CD4-positive, alpha-beta T cell (primary cell): ENCODE data around the gene UCHL1. TPM values are rescaled to one million over a fixed set of nuclear protein-coding genes. Genes with fewer than 3 reads are reported as not detected.

Experiments
- ATAC-seq: fragments of 200-7000 bp; cut with Tn5 transposase; one replicate; pipeline ENCODE4 v1.10.0; 2022; ENCODE audit warnings: mild to moderate bottlenecking; ENCODE audit not compliant: poor library complexity
- CTCF ChIA-PET: fragments of 350-600 bp; sonication (Branson Sonifier 250); formaldehyde crosslinking; loops from one replicate; lab custom pipeline; 2021; ENCODE audit warnings: antibody characterized with exemption, inconsistent platforms; lab: Charles Lee
- POLR2A ChIA-PET: fragments of 350-600 bp; sonication (Branson Sonifier 250); formaldehyde crosslinking; loops from one replicate; lab custom pipeline; 2021; ENCODE audit warnings: antibody characterized with exemption, inconsistent platforms; lab: Charles Lee
- DNase-seq, 14 experiments: peaks; one replicate each; pipeline ENCODE4 v3.0.0-alpha.2; 2013 to 2020; ENCODE audit warnings: mixed read lengths in 2 of 14
- H3K27ac ChIP-seq, 2 donors: one replicate each; pipeline versions ENCODE4 v1.5.1 to v1.7.0; 2013; ENCODE audit warnings: low read length in 2 of 2, low read depth in 1 of 2, mild to moderate bottlenecking in 1 of 2
- H3K27me3 ChIP-seq, 2 experiments: 1 replicate in 1 of 2; 2 replicates in 1 of 2; pipeline versions ENCODE4 v1.6.1 to v1.7.0; 2013; ENCODE audit warnings: low read length in 2 of 2, control low read depth in 1 of 2, mild to moderate bottlenecking in 1 of 2, moderate library complexity in 1 of 2; ENCODE audit not compliant: insufficient read depth in 2 of 2, control insufficient read depth in 1 of 2
- H3K36me3 ChIP-seq: one replicate; pipeline ENCODE4 v1.6.1; 2013; ENCODE audit warnings: low read length, control low read depth; ENCODE audit not compliant: insufficient read depth
- H3K4me1 ChIP-seq: one replicate; pipeline ENCODE4 v1.6.1; 2013; ENCODE audit warnings: low read length, control low read depth; ENCODE audit not compliant: insufficient read depth
- H3K4me3 ChIP-seq: one replicate; pipeline ENCODE4 v1.5.1; 2013; ENCODE audit warnings: mild to moderate bottlenecking, low read length, moderate library complexity
- H3K9me3 ChIP-seq, 2 experiments: 1 replicate in 1 of 2; 2 replicates in 1 of 2; pipeline versions ENCODE4 v1.6.1 to v1.7.0; 2013; ENCODE audit warnings: low read length in 2 of 2, mild to moderate bottlenecking in 2 of 2, control low read depth in 1 of 2, moderate library complexity in 1 of 2; ENCODE audit not compliant: control insufficient read depth in 1 of 2, insufficient read depth in 1 of 2
- H3K27ac Mint-ChIP-seq: one replicate; pipeline ENCODE4 v1.8.0; 2020; ENCODE audit warnings: mixed read lengths
- H3K27me3 Mint-ChIP-seq: one replicate; pipeline ENCODE4 v1.8.0; 2021; ENCODE audit warnings: mixed read lengths
- H3K36me3 Mint-ChIP-seq: one replicate; pipeline ENCODE4 v1.8.0; 2021; ENCODE audit warnings: low read depth, mixed read lengths
- H3K4me1 Mint-ChIP-seq: one replicate; pipeline ENCODE4 v1.8.0; 2021; ENCODE audit warnings: low read depth, mixed read lengths
- H3K4me3 Mint-ChIP-seq: one replicate; pipeline ENCODE4 v1.8.0; 2020; ENCODE audit warnings: mild to moderate bottlenecking, mixed read lengths
- H3K9me3 Mint-ChIP-seq: one replicate; pipeline ENCODE4 v1.8.0; 2020; ENCODE audit warnings: mixed read lengths
- intact Hi-C, 2 experiments: fragments of 100-400 bp; cut with DNase I in 1 of 2; cut with micrococcal nuclease in 1 of 2; formaldehyde crosslinking; loops; one replicate each; pipeline versions ENCODE4 v1.15.1 to v1.9.0; 2023 to 2025; cut with DNase I, micrococcal nuclease
- total RNA-seq, 174 experiments: library from RNA in 2 of 174; stranded (reverse) in 2 of 174; gene quantifications; one replicate each; pipeline ENCODE4 v1.2.3 and lab custom pipeline; 2021 to 2026
- TF ChIP-seq, protein P1 (sequence below): fragments of 200-600 bp; IDR thresholded peaks from one replicate; pipeline ENCODE4 v1.8.0; 2022; ENCODE audit warnings: antibody characterized with exemption, mild to moderate bottlenecking

Gene UCHL1
- total RNA-seq, 2 experiments from 2014 or later = not detected

DNA sequence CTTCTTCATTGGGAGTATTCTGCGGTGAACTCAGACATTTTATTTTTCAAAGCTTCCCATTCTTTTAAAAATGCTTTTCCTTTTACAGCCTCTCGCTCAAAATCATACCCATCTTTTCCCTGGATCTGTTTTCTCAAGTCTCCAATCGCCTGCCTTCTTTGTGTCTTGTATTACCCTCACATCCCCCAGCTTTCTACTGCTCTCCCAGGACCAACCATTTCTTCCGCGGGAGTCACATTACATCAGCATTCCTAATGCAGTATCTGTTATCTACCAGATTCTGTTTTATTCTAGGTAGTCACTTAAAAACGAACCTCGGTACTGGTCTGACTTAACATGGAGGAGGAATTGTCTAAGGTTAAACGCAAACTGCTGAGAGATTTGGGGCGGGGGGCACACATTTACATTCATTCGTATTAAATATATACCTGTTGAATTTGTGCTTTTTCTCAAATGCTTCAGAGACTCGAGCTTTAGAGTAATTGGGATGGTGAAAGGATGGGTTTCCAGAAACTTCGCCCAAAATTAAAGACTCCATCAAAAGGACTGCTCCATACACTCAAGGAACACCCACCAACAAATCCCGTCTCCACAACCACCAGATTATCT is 493 bp upstream of the UCHL1 start:
- peaks cover 69% of the 10 kb centered on the region for H3K27me3 Mint-ChIP-seq
- Histone ChIP-seq H3K27me3 (peaks cover 21 to 60% of the 10 kb centered on the region in 2 experiments), H3K36me3 (no peaks in the 10 kb centered on the region), H3K9me3 (peaks cover 0 to 8% of the 10 kb centered on the region in 2 experiments), H3K27ac (no peak overlapping the region), H3K4me3 (no peak overlapping the region), H3K4me1 (peaks cover 11% of the 10 kb centered on the region)
- POLR2A ChIA-PET = no interaction called here
- CTCF ChIA-PET = no interaction called here
- TF ChIP-seq, protein P1, sequence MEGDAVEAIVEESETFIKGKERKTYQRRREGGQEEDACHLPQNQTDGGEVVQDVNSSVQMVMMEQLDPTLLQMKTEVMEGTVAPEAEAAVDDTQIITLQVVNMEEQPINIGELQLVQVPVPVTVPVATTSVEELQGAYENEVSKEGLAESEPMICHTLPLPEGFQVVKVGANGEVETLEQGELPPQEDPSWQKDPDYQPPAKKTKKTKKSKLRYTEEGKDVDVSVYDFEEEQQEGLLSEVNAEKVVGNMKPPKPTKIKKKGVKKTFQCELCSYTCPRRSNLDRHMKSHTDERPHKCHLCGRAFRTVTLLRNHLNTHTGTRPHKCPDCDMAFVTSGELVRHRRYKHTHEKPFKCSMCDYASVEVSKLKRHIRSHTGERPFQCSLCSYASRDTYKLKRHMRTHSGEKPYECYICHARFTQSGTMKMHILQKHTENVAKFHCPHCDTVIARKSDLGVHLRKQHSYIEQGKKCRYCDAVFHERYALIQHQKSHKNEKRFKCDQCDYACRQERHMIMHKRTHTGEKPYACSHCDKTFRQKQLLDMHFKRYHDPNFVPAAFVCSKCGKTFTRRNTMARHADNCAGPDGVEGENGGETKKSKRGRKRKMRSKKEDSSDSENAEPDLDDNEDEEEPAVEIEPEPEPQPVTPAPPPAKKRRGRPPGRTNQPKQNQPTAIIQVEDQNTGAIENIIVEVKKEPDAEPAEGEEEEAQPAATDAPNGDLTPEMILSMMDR = no peak
- H3K9me3 Mint-ChIP-seq = no peaks in the 10 kb centered on the region
- H3K4me3 Mint-ChIP-seq = peak overlapping the region; percentile 64
- peaks cover 19% of the 10 kb centered on the region for H3K4me1 Mint-ChIP-seq
- intact Hi-C loops = no loop called here
- no peak for DNase-seq
- ATAC-seq = no peak
- H3K36me3 Mint-ChIP-seq = no peaks in the 10 kb centered on the region
- H3K27ac Mint-ChIP-seq = no peak overlapping the region

DNA sequence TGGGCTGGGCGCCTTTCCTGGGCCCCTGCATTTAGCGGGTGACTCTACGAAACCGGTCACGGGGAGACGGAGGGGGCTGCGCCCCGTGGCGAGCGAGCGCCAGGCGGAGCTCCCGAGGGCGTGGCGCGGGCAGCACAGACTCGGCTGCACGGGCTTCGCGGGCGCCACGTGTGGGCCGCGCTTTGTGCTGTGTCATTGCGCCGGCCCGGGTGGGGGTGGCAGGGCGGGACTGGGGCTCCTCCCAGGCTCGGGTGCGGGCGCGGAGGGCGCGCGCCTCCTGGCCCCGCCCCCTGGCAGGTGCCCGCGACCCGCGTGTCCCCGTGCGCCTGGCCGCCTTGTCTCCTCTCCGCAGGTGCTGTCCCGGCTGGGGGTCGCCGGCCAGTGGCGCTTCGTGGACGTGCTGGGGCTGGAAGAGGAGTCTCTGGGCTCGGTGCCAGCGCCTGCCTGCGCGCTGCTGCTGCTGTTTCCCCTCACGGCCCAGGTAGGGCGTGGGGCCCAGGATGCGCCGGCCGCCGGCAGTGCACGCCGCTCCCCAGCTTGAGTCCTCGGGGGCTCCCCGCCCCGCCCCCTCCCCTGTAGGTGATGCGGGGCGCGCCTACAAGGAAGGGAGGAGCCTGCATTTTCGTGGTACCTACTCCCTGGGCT is 651 bp downstream of the UCHL1 start:
- DNase-seq (peak in 2 of 14 experiments; percentile 20 to 24), ATAC-seq (no peak)
- H3K36me3 Mint-ChIP-seq = no peaks in the 10 kb centered on the region
- TF ChIP-seq, protein P1 = no peak
- Histone ChIP-seq H3K4me1 (peaks cover 11% of the 10 kb centered on the region), H3K27ac (no peak overlapping the region), H3K27me3 (peaks cover 22 to 60% of the 10 kb centered on the region in 2 experiments), H3K9me3 (peaks cover 0 to 8% of the 10 kb centered on the region in 2 experiments), H3K36me3 (no peaks in the 10 kb centered on the region), H3K4me3 (no peak overlapping the region)
- POLR2A ChIA-PET = no interaction called here
- intact Hi-C loops = no loop called here
- H3K4me3 Mint-ChIP-seq = peak overlapping the region; percentile 72
- no peak overlapping the region for H3K27ac Mint-ChIP-seq
- CTCF ChIA-PET = no interaction called here
- H3K4me1 Mint-ChIP-seq = peaks cover 19% of the 10 kb centered on the region
- no peaks in the 10 kb centered on the region for H3K9me3 Mint-ChIP-seq
- peaks cover 69% of the 10 kb centered on the region for H3K27me3 Mint-ChIP-seq

DNA sequence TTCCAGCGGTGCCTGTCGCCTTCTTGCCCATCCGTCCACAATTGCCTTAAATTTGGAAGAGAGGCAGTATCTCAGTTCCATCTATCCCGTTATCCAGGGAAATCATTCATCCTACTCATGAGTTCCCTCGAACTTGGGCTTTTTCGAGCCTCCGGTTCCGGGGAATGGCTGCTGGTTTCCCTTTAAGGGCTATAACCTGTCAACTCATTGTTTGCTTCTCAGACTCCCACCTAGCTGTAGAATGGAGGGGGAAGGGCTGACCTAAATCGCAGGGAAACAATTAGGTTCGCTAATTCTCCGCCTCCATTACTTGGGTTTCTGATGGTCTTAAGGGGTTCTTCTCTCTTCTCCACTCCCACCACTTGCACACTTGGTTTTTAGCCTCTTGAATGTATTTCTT is 1.2 kb downstream of the UCHL1 start:
- H3K4me3 Mint-ChIP-seq = peak overlapping the region; percentile 72
- H3K27ac ChIP-seq = no peak overlapping the region
- ChIA-PET POLR2A (no interaction called here), CTCF (no interaction called here)
- H3K4me1 Mint-ChIP-seq = peaks cover 19% of the 10 kb centered on the region
- TF ChIP-seq, protein P1 = no peak
- DNase-seq = no peak
- no peak overlapping the region for H3K27ac Mint-ChIP-seq
- peaks cover 66% of the 10 kb centered on the region for H3K27me3 Mint-ChIP-seq
- H3K4me1 ChIP-seq = peaks cover 11% of the 10 kb centered on the region
- no peak overlapping the region for H3K4me3 ChIP-seq
- no peaks in the 10 kb centered on the region for H3K36me3 ChIP-seq
- peaks cover 0 to 8% of the 10 kb centered on the region in 2 experiments for H3K9me3 ChIP-seq
- intact Hi-C loops = no loop called here
- H3K36me3 Mint-ChIP-seq = no peaks in the 10 kb centered on the region
- no peak for ATAC-seq
- peaks cover 22 to 57% of the 10 kb centered on the region in 2 experiments for H3K27me3 ChIP-seq
- H3K9me3 Mint-ChIP-seq = no peaks in the 10 kb centered on the region
